Mesodermal cell (in vitro differentiated cells): ENCODE data around the gene OPHN1.

Experiments used
- H3K27ac ChIP-seq: 2 replicates; pipeline ENCODE4 v1.7.0; 2013; ENCODE audit warnings: mild to moderate bottlenecking, low read depth, low read length, moderate library complexity; ENCODE audit not compliant: severe bottlenecking
- H3K36me3 ChIP-seq: 2 replicates; pipeline ENCODE4 v1.7.1; 2013; ENCODE audit warnings: mild to moderate bottlenecking, low read length, moderate library complexity; ENCODE audit not compliant: control insufficient read depth, insufficient read depth
- H3K4me1 ChIP-seq: one replicate; pipeline ENCODE4 v1.7.1; 2013; ENCODE audit warnings: mild to moderate bottlenecking, low read length; ENCODE audit not compliant: insufficient read depth, control insufficient read depth, poor library complexity, severe bottlenecking
- H3K4me3 ChIP-seq: 2 replicates; pipeline ENCODE4 v1.7.0; 2013; ENCODE audit warnings: low read length, control low read depth, mild to moderate bottlenecking; ENCODE audit not compliant: insufficient read depth, poor library complexity, severe bottlenecking; ENCODE audit errors: extremely low read depth
- H3K9me3 ChIP-seq: 2 replicates; pipeline ENCODE4 v1.7.1; 2013; ENCODE audit warnings: mild to moderate bottlenecking, low read length, moderate library complexity; ENCODE audit not compliant: control insufficient read depth
- WGBS, 2 experiments: methylation state at CpG; one replicate each; pipeline ENCODE4 v1.1.5; 2013; ENCODE audit warnings: missing lambda C conversion rate in 2 of 2; ENCODE audit not compliant: insufficient coverage in 2 of 2; 5-methylcytosine and 5-hydroxymethylcytosine counted together

OPHN1 gene

GRCh38 chrX:68422478-68422877, 10.8 kb downstream of the OPHN1 start:
- no peaks in the 10 kb centered on the region for H3K4me1 ChIP-seq
- no peak overlapping the region for H3K27ac ChIP-seq
- H3K36me3 ChIP-seq: no peaks in the 10 kb centered on the region
- no peak overlapping the region for H3K4me3 ChIP-seq
- H3K9me3 ChIP-seq: no peaks in the 10 kb centered on the region

- H3K9me3 ChIP-seq: no peaks in the 10 kb centered on the region
- no peak overlapping the region for H3K4me3 ChIP-seq
- H3K4me1 ChIP-seq: no peaks in the 10 kb centered on the region
- H3K36me3 ChIP-seq: no peaks in the 10 kb centered on the region
- WGBS, 2 experiments: 83% methylated on average over 1 of the region's 3 CpGs; no CpG with 5 or more reads in 1 of the 2 experiments
- H3K27ac ChIP-seq: no peak overlapping the region
These were observed 11.7 kb downstream of the OPHN1 start for GRCh38 chrX:68421636-68422035.

- Histone ChIP-seq H3K27ac (no peak overlapping the region), H3K9me3 (no peaks in the 10 kb centered on the region), H3K4me3 (no peak overlapping the region), H3K4me1 (no peaks in the 10 kb centered on the region), H3K36me3 (no peaks in the 10 kb centered on the region)
- WGBS, 2 experiments: no CpG with 5 or more reads among the region's 2 CpGs
These were observed 12.7 kb downstream of the OPHN1 start for GRCh38 chrX:68420559-68420958.

GRCh38 chrX:68419975-68420374, 13.3 kb downstream of the OPHN1 start:
- H3K4me1 ChIP-seq: no peaks in the 10 kb centered on the region
- H3K27ac ChIP-seq: no peak overlapping the region
- WGBS, 2 experiments: no CpG with 5 or more reads among the region's 3 CpGs
- H3K9me3 ChIP-seq: no peaks in the 10 kb centered on the region
- H3K36me3 ChIP-seq: no peaks in the 10 kb centered on the region
- no peak overlapping the region for H3K4me3 ChIP-seq

- WGBS, 2 experiments: 100% methylated on average over 2 of the region's 2 CpGs
- Histone ChIP-seq H3K36me3 (no peaks in the 10 kb centered on the region), H3K9me3 (no peaks in the 10 kb centered on the region), H3K4me3 (no peak overlapping the region), H3K27ac (no peak overlapping the region), H3K4me1 (no peaks in the 10 kb centered on the region)
These were observed 15.6 kb downstream of the OPHN1 start for GRCh38 chrX:68417651-68418050.

- Histone ChIP-seq H3K9me3 (no peaks in the 10 kb centered on the region), H3K27ac (no peak overlapping the region), H3K36me3 (no peaks in the 10 kb centered on the region), H3K4me3 (no peak overlapping the region), H3K4me1 (no peaks in the 10 kb centered on the region)
- no CpG with 5 or more reads among the region's 3 CpGs for WGBS, 2 experiments
These were observed 16.7 kb downstream of the OPHN1 start for GRCh38 chrX:68416592-68416991.

GRCh38 chrX:68415316-68415715, 18.0 kb downstream of the OPHN1 start:
- no peak overlapping the region for H3K27ac ChIP-seq
- no CpG with 5 or more reads among the region's 1 CpG for WGBS, 2 experiments
- no peak overlapping the region for H3K4me3 ChIP-seq

GRCh38 chrX:68413254-68413653, 20.0 kb downstream of the OPHN1 start:
- H3K4me1 ChIP-seq: no peaks in the 10 kb centered on the region
- no peak overlapping the region for H3K4me3 ChIP-seq
- WGBS, 2 experiments: 100% methylated on average over 3 of the region's 3 CpGs; no CpG with 5 or more reads in 1 of the 2 experiments
- H3K27ac ChIP-seq: no peak overlapping the region
- H3K36me3 ChIP-seq: no peaks in the 10 kb centered on the region
- H3K9me3 ChIP-seq: no peaks in the 10 kb centered on the region

More at GRCh38 chrX:68415316-68415715, 18.0 kb downstream of the OPHN1 start:
- Histone ChIP-seq H3K4me1 (no peaks in the 10 kb centered on the region), H3K36me3 (no peaks in the 10 kb centered on the region), H3K9me3 (no peaks in the 10 kb centered on the region)

GRCh38 chrX:68411729-68412128, 21.6 kb downstream of the OPHN1 start:
- 82 to 100% methylated on average over 1 to 3 of the region's 3 CpGs for WGBS, 2 experiments
- no peaks in the 10 kb centered on the region for H3K9me3 ChIP-seq

GRCh38 chrX:68409194-68409593, 24.1 kb downstream of the OPHN1 start:
- no peak overlapping the region for H3K4me3 ChIP-seq
- no peak overlapping the region for H3K27ac ChIP-seq
- no CpG with 5 or more reads among the region's 1 CpG for WGBS, 2 experiments
- H3K36me3 ChIP-seq: no peaks in the 10 kb centered on the region
- no peaks in the 10 kb centered on the region for H3K9me3 ChIP-seq
- H3K4me1 ChIP-seq: no peaks in the 10 kb centered on the region

More at GRCh38 chrX:68411729-68412128, 21.6 kb downstream of the OPHN1 start:
- H3K27ac ChIP-seq: no peak overlapping the region
- H3K4me1 ChIP-seq: no peaks in the 10 kb centered on the region
- H3K4me3 ChIP-seq: no peak overlapping the region
- no peaks in the 10 kb centered on the region for H3K36me3 ChIP-seq

- Histone ChIP-seq H3K27ac (no peak overlapping the region), H3K36me3 (no peaks in the 10 kb centered on the region), H3K4me3 (no peak overlapping the region), H3K9me3 (no peaks in the 10 kb centered on the region), H3K4me1 (no peaks in the 10 kb centered on the region)
- WGBS, 2 experiments: 88 to 94% methylated on average over 4 to 6 of the region's 6 CpGs
These were observed 29.8 kb downstream of the OPHN1 start for GRCh38 chrX:68403522-68403921.
